HG02678 (cell line): Measurements from ENCODE around the gene MYBPC3.
A peak's percentile ranks its signal among the peaks of the same experiment; 100 is the strongest.
"Not testable (repeated sequence)": the region's sequence is repeated elsewhere in the genome, so short reads cannot be mapped to it uniquely, and the experiment has no call there.

ENCODE experiments used
- ATAC-seq: cut with Tn5 transposase; IDR thresholded peaks from one replicate; pipeline ENCODE4 v1.9.1; 2021; ENCODE audit warnings: mild to moderate bottlenecking, moderate library complexity; ENCODE audit not compliant: unreplicated experiment

The MYBPC3 gene

GRCh38 chr11:47340980-47341775 is 11.3 kb downstream of the MYBPC3 start:
- no peak for ATAC-seq

- ATAC-seq: no peak
Observed at GRCh38 chr11:47340010-47340409, 12.5 kb downstream of the MYBPC3 start.

- ATAC-seq: no peak
Observed at GRCh38 chr11:47338396-47339241, 13.9 kb downstream of the MYBPC3 start.

GRCh38 chr11:47337229-47337924 is 15.1 kb downstream of the MYBPC3 start:
- ATAC-seq: no peak

DNA sequence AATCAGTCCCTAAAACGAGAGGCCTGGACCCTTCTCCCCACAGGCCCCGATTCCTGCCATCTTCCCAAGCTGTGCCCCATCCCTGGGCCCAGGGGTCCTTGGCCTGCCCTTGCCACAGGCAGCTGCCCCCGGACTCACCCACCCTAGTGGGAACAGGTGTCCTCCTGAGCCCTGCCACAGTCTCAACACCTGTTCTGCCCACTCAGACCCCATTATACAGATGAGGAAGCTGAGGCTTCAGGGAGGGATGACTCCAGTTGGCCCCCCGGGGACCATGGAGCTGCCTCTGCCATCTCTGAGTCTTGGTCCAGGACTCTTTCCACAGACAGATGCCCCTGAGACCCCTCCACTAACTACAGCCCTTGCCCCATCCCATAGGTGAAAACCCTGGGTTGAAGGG is 15.9 kb downstream of the MYBPC3 start:
- no peak for ATAC-seq

GRCh38 chr11:47335733-47336132 is 16.8 kb downstream of the MYBPC3 start:
- ATAC-seq: no peak

GRCh38 chr11:47334699-47335411 is 17.6 kb downstream of the MYBPC3 start:
- not testable (repeated sequence) for ATAC-seq

- ATAC-seq: no peak
Observed at GRCh38 chr11:47333886-47334443, 18.5 kb downstream of the MYBPC3 start.

GRCh38 chr11:47333526-47333845 is 19.0 kb downstream of the MYBPC3 start:
- no peak for ATAC-seq

DNA sequence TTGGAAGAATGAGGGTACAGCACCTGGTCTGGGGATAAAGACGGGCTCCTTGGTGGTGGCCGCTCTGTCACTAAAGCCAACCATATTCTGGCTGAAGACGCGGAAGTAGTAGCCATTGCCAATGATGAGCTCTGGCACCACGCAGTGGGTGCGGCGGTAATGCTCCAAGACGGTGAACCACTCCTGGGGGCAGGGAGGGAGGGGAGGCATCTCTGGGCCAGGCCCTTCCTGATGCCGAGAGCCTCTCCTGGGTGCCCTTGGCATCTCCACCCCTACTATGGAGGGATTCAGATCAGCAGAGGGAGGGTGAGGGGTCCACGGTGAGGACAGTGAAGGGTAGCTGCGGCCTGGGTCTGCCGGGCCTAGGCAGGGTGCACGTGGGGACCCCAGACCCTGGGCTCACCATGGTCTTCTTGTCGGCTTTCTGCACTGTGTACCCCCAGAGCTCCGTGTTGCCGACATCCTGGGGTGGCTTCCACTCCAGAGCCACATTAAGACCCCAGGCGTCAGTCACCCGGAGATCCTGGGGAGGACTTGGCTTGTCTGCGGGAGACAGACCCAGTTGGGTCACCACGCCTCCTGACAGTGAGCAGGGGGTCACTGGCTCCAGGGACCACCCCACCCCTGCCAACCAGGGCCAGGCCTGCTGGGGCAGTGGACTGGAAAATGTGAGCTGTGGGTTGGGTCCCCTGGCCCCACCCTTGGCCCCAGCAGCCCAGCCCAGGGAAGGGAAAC is 19.5 kb downstream of the MYBPC3 start:
- no peak for ATAC-seq

- ATAC-seq: no peak
Observed at GRCh38 chr11:47332303-47332711, 20.2 kb downstream of the MYBPC3 start.

GRCh38 chr11:47331454-47332302 is 20.8 kb downstream of the MYBPC3 start:
- ATAC-seq: no peak

DNA sequence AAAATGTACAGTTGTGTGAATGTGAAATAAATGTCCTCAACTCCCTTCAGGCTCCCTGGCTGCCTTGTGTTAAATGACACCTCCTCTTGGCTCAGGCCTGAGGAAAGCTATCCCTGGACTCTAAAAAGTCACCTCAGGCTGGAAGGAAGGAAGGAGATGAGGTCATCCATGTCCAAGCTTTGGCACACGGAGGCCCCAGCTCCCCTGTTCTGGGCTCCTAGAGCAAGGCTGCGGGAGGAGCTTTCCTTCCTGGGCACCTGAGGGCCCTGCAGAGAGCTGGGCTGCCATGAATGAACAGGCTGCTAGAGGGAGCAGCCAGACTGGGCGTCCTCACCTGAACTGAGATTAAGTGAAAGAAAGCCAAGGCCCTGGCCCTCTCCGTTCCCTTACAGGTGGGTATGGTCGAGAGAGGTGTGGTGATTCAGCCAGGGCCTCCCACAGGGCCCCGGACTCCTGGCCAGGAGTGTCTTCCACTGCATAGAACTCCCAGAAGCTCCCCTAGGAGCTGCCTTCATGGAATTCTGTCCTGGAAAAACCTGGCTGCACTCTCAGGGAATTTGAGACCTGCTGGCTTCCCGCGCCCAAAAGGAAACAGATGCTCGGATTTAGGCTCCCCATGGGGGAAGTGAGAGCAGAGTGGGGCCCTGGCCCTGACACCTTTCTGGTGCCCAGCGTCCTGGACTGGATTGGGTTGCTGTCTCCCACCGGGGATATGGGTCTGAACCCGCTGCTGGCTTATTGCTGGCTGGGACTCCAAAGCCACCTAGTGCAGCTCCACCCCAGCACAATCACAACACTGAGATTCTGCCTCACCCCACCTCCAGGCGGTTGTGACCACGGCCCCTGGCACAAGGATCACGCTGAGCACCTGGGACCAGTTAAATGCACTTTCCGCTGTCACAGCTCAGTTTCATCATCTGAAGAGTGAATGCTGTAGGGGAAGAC is 22.2 kb downstream of the MYBPC3 start:
- ATAC-seq: no peak

DNA sequence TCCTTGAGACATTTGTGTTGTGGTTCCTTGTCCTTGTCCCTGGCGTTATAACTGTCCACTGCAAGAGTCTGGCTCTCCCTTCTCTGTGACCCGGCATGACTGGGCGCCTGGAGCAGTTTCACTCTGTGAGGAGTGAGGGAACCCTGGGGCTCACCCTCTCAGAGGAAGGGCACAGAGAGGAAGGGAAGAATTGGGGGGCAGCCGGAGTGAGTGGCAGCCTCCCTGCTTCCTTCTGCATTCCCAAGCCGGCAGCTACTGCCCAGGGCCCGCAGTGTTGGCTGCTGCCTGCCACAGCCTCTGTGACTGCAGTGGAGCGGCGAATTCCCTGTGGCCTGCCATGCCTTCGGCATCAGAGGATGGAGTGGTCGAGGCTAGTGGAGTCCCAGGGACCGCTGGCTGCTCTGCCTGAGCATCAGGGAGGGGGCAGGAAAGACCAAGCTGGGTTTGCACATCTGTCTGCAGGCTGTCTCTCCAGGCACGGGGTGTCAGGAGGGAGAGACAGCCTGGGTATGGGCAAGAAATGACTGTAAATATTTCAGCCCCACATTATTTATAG is 23.0 kb downstream of the MYBPC3 start:
- ATAC-seq: no peak

DNA sequence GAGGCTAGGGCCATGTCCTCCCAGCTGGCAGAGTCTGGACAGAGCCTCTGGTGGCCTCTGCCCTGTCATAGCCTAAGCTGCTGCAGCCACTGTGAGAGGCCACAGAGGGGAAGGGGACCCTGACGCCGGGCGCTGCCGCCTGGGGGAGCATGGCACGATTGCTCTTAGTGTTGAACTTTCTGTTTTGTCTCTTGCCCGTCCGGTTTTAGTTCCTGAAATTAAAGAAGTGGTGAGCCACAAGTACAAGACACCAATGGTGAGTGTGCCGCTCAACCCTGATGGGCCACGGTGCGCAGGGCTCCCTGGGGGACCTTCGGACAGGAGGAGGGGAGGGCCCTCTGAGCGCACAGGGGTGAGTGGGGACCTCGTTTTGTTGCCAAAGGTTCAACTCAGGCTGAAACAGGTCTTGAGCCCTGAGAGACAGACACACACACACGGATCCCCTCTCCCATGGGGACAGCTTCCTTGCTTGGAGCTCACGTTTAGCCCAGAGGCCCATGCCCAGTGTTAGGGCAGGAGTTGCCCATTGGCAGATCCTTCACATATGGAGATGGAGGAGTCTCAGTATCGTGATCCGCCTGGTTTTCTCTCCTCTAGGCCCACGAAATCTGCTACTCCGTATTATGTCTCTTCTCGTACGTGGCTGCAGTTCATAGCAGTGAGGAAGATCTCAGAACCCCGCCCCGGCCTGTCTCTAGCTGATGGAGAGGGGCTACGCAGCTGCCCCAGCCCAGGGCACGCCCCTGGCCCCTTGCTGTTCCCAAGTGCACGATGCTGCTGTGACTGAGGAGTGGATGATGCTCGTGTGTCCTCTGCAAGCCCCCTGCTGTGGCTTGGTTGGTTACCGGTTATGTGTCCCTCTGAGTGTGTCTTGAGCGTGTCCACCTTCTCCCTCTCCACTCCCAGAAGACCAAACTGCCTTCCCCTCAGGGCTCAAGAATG is 23.8 kb downstream of the MYBPC3 start:
- peak; percentile 75 for ATAC-seq

GRCh38 chr11:47327949-47328348 is 24.6 kb downstream of the MYBPC3 start:
- no peak for ATAC-seq

GRCh38 chr11:47327025-47327424 is 25.5 kb downstream of the MYBPC3 start:
- no peak for ATAC-seq
